Neural progenitor cell (in vitro differentiated cells): Measurements from ENCODE around the gene HECTD3.
"Not testable (repeated sequence)": the region's sequence is repeated elsewhere in the genome, so short reads cannot be mapped to it uniquely, and the experiment has no call there.

ENCODE experiments used
- CTCF ChIP-seq: fragments of 200-600 bp; sonication (generic); IDR thresholded peaks from 2 replicates; pipeline ENCODE4 v1.5.1; 2017; ENCODE audit warnings: antibody characterized with exemption, mild to moderate bottlenecking
- EZH2 ChIP-seq: fragments of 200-600 bp; sonication (generic); IDR thresholded peaks from 2 replicates; pipeline ENCODE4 v1.6.1; 2017; ENCODE audit warnings: antibody characterized with exemption, mild to moderate bottlenecking, moderate library complexity
- EZH2phosphoT487 ChIP-seq: fragments of 200-600 bp; sonication (generic); IDR thresholded peaks from 2 replicates; pipeline ENCODE4 v1.6.1; 2017; ENCODE audit warnings: antibody characterized with exemption

DNA sequence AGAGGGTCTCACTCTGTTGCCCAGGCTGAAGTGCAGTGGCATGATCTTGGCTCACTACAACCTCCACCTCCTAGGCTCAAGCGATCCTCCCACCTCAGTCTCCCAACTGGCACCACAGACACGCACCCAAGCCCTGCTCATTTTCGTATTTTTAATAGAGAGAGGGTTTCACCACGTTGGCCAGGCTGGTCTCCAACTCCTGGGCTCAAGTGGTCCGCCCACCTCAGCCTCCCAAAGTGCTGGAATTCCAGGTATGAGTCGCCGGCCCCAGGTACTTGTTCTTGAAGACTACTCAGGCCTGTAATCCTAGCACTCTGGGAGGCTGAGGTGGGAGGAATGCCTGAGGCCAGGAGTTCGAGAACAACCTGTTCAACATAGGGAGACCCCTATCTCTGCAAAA is 9.5 kb downstream of the HECTD3 start:
- TF ChIP-seq CTCF, EZH2phosphoT487, EZH2: not testable (repeated sequence)
